Measurements from ENCODE around the gene FGF11.

Gene FGF11

DNA sequence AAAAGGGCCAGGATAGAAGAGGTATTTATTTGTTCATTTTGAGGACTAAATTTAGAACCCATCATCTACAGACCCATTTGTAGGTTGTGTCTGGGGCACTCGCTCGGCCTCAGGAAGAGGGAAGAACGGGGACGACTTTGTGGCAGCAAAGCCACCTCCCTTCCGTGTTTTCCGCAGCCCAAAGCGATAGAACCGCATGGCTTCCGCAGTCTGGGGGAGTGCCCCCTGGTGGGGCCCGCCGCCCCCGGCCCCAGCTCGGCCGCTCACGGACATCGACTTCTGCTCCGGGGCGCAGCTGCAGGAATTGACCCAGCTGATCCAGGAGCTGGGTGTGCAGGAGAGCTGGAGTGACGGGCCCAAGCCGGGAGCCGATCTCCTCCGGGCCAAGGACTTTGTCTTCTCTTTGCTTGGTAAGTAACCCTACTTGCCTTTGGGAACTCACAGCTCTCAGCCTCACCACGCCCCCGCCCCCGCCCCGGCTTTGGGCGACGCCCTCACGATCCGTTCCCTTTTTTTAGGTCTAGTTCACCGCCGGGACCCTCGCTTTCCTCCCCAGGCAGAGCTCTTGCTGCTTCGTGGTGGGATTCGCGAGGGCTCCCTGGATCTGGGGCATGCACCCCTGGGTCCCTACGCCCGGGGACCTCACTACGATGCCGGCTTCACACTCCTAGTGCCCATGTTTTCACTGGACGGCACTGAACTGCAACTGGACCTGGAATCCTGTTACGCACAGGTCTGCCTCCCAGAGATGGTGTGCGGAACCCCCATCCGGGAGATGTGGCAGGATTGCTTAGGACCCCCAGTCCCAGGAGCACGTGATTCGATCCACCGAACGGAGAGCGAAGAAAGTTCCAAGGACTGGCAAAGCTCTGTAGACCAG lies 3.4 kb upstream of the FGF11 start:
- DNase-seq = peak; percentile 49 to 63

GRCh38 chr17:7436556-7437368 lies 2.5 kb upstream of the FGF11 start:
- DNase-seq = peak; percentile 82 to 83

DNA sequence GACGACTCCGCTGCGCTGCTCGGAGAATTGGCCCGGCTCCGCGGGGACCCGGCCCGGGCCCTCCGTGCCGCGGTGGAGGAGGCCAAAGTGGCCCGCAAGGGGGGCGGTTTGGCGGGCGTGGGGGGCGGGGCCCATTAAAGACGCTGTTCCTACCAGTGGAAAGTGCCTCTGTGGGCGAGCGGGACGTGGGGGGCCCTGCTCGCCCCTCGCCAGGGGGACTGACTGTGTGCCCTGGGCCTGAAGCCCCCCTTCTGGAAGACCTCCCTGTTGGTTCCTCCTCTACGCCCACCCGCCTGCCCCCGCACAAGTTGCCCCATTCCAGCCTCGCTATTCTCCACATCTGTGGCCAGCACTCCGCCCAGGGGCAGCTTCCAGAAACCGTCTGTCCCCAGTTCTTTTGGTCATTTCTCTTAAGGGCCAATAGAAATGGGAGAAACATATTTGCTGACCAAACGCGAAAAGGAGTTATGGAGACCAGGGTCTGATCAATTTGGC lies 1.9 kb upstream of the FGF11 start:
- DNase-seq = no peak

DNA sequence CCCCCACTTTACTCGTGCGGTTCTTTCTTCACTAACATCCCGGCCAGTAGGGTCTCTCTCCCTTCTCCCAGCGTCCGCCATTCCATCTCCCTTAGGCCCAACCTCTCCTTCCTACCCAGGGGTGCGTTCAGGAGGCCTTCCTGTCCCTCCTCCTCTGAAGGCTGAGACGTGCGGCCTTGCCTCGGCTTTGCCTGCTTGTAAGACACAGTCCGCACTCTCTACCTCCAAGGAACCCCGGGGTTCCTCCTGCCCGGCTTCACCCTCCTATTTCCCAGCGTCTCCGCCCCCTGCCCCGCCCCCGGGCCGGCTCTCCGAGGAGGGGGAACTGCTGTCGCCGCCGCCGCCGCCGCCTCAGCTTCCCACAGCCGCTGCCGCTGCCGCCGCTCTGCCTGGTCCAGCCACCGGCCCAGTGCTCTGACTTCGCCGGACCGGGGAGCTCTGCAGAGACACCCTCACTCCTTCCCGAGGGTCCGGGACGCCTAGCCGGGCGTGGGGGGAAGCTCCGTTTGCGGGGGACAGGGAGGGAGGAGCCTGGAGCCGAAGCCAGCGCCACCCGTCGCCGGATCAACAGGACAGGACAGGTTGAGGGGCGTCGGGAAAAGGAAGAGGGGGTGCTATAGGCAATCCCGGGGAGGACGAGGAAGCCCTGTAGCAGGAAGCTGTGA lies 1.2 kb upstream of the FGF11 start:
- peak; percentile 53 to 64 for DNase-seq

GRCh38 chr17:7438656-7439460 lies 454 bp upstream of the FGF11 start:
- no peak for DNase-seq

DNA sequence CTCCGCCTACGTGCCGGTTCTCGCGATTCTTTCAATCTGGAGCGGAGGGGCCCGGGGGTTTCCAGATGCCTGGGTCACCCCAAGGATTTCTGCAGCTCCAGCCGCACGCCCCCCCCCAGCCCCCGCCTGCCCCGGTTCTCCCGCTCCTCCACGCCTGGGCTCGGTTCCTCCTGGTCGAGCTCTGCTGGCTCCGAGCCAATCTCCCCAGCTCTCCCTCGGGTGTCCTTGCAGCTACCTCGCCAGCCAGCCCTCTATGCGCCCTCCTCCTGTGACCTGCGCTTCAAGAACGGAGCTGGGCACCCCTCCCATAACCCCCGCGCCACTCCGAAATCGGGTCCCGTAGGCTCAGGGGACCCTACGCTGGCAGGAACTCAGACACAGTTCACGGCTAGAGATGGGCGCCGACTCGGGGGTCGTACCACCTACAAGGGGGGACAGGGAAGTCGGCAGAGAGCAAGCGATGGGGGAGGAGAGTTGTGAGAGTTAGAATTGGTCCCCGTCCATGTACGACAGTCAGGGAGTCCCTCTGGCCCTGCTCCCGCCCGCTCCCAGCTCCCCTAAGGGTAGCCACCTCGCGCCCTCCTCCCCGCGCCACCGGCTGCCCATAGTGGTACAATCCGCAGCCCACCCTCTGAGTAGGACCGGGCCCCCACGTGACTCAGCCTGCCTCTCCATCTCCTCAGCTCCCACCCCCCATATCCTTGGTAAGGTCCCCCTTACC lies 961 bp downstream of the FGF11 start:
- peak in 1 of 2 donors; percentile 27 for DNase-seq

- DNase-seq = no peak
Measured at GRCh38 chr17:7440834-7441195, 1.5 kb downstream of the FGF11 start.

DNA sequence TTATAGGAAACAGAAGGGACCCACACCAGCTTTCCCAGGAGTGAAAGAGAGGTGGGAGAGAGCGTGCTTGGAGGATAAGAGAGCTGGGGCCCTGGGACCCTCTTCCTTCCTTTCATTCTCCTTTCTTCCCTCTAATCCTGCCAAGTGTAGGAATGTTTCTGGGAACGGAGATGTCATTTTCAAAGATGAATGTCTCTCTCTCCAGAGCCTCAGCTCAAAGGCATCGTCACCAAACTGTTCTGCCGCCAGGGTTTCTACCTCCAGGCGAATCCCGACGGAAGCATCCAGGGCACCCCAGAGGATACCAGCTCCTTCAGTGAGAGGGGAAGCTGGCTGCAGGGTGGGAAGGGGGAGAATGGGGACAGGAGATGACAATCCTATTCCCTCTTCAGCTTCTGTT lies 2.0 kb downstream of the FGF11 start:
- DNase-seq = no peak

DNA sequence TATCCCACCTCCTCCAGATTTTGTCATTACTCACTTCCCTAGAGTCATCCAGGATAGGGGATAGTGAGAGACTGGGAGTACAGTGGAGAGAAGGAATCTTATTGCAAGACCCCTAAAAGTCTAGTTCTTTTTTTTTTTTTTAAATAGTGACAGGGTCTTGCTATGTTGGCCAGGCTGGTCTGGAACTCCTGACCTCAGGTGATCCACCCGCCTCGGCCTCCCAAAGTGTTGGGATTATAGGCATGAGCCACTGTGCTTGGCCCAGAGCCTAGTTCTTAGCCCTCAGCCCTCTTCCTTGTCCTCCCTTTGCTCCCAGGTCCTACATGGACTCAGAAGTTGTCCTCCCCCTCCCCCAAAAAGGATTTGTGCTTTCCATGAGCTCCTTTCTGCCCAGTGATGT lies 2.8 kb downstream of the FGF11 start:
- DNase-seq = no peak

GRCh38 chr17:7443499-7444485 lies 4.5 kb downstream of the FGF11 start:
- DNase-seq = no peak

GRCh38 chr17:7444682-7445618 lies 5.6 kb downstream of the FGF11 start, which contains the start of gene CHRNB1:
CHRNB1 (plus strand) TSS chr17:7445061; CDS start chr17:7445128, 67 bp downstream.
- peak in 1 of 2 donors; percentile 50 for DNase-seq

DNA sequence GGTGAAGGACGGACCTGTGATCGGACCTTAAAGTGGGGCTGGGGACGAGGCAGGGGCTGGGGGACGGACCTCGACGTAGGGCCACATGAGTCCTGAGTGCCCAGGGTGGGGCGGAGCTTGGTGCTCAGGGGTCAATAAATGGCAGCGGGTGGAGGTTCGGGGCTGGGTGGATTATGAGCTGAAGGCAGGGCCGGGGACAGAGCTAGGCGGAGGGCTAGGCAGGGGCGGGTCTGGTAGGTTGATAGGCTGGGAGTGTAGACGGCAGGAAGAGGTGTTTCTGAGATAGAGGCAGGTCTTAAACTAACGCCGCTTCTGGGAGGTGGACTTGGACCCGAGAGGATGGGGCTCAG lies 6.3 kb downstream of the FGF11 start:
- DNase-seq = peak in 1 of 2 donors; percentile 40

DNA sequence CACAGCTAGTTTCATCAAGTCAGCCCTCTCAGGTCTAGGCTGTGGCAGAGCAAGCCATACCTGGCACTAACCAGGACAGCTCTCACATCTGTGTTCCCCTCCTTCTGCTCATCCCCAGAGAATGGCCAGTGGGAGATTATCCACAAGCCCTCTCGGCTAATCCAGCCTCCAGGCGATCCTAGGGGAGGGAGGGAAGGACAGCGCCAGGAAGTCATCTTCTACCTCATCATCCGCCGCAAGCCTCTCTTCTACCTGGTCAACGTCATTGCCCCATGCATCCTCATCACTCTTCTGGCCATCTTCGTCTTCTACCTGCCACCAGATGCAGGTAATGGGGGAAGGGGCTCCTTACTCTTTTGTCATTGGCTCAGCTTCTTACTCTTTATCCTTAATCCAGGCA lies 9.1 kb downstream of the FGF11 start:
- no peak for DNase-seq

GRCh38 chr17:7459961-7460545 lies 20.7 kb downstream of the FGF11 start:
- no peak for DNase-seq

DNA sequence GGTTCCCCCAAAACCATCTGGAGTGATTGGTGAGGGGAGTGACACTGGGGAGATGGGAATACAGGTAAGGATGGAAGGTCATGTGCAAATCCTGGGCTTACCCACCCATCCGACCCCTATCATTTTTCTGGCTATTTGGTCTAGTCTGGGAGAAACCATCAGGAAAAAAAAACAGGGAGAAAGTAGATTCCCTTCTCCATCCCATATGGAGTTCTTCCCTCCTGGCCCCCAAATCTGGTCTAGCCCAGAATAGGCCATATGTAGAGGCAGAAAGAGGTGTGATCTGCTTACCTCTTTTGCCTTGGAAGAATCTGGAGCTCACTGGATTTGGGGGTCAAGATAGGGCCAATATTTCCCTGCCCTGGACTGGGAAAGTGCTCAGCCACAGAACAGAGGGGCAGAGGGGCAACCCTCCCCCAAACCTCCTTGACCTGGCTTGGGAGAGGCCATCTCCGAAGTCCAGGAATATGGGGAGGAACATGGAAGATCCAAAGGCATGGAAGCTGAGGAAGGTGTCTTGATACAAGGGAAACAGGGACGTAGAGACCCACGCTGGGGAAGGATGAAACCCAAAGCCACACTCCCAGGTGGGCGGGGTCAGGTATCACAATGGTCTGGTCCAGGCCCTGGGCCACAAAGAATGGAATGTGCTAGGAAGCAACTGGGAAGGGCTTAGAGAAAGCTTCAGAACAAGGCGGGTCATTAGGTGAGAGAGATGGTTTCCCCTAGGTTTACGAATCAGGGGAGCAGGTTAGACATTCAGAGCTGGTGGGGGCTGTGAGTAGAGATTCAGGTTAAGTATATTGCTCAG lies 21.7 kb downstream of the FGF11 start:
- DNase-seq = no peak

GRCh38 chr17:7462474-7463371 lies 23.4 kb downstream of the FGF11 start:
- DNase-seq = no peak

- DNase-seq = no peak
Measured at GRCh38 chr17:7463372-7463846, 24.1 kb downstream of the FGF11 start.
